Heart right ventricle (tissue), 16 donors: ENCODE data around the gene BNIP5. TPM values are rescaled to one million over a fixed set of nuclear protein-coding genes. Genes with fewer than 3 reads are reported as not detected.
A peak's percentile ranks its signal among the peaks of the same experiment; 100 is the strongest.

ENCODE experiments used
- ATAC-seq, 8 donors: fragments of 200-7000 bp; cut with Tn5 transposase; one replicate each; pipeline ENCODE4 v1.9.1; 2020; ENCODE audit warnings: mild to moderate bottlenecking in 8 of 8, moderate library complexity in 8 of 8, moderate number of reproducible peaks in 1 of 8
- DNase-seq, 2 donors: peaks; one replicate each; pipeline ENCODE4 v3.0.0-alpha.2; 2020
- H3K27ac ChIP-seq, 10 donors: fragments of 200-600 bp; sonication (generic) in 2 of 10; one replicate each; pipeline versions ENCODE4 v1.5.0 to v1.8.0; 2020 to 2022; ENCODE audit warnings: mild to moderate bottlenecking in 3 of 10
- H3K27me3 ChIP-seq, 7 donors: fragments of 200-600 bp; one replicate each; pipeline ENCODE4 v1.8.0; 2021 to 2022; ENCODE audit warnings: mild to moderate bottlenecking in 2 of 7
- H3K36me3 ChIP-seq, 9 donors: fragments of 200-600 bp; sonication (generic) in 1 of 9; one replicate each; pipeline versions ENCODE4 v1.5.0 to v1.8.0; 2020 to 2022; ENCODE audit warnings: mild to moderate bottlenecking in 2 of 9
- H3K4me1 ChIP-seq, 9 donors: fragments of 200-600 bp; sonication (generic) in 1 of 9; one replicate each; pipeline versions ENCODE4 v1.5.0 to v1.8.0; 2020 to 2022; ENCODE audit warnings: mild to moderate bottlenecking in 4 of 9
- H3K4me3 ChIP-seq, 10 donors: fragments of 200-600 bp; sonication (generic) in 2 of 10; one replicate each; pipeline versions ENCODE4 v1.5.0 to v1.8.0; 2020 to 2022; ENCODE audit warnings: mild to moderate bottlenecking in 7 of 10, moderate library complexity in 2 of 10
- H3K9me3 ChIP-seq, 11 donors: fragments of 200-600 bp in 10 of 11; sonication (generic) in 2 of 11; one replicate each; pipeline versions ENCODE4 v1.5.0 to v1.8.0; 2013 to 2022; ENCODE audit warnings: mild to moderate bottlenecking in 2 of 11, control low read depth in 1 of 11, moderate library complexity in 1 of 11
- CTCF ChIP-seq, 9 donors: fragments of 200-600 bp; sonication (generic) in 2 of 9; IDR thresholded peaks; one replicate each; pipeline versions ENCODE4 v1.5.0 to v1.8.0; 2021 to 2022; ENCODE audit warnings: antibody characterized with exemption in 9 of 9, mild to moderate bottlenecking in 5 of 9, moderate library complexity in 1 of 9
- WGBS, 2 donors: extraction: QIAGEN DNeasy Blood & Tissue Kit; methylation state at CpG; one replicate each; pipeline ENCODE4 v1.1.7; 2013; ENCODE audit warnings: inconsistent platforms in 1 of 2; 5-methylcytosine and 5-hydroxymethylcytosine counted together
- intact Hi-C, 10 donors: fragments of 100-400 bp; cut with DNase I; formaldehyde crosslinking; loops; one replicate each; pipeline versions ENCODE4 v1.11.1 to v1.14.2; 2022
- polyA plus RNA-seq, 2 donors: library from polyadenylated mRNA; stranded (reverse); fragments of 200-250 nt; gene quantifications; one replicate each; pipeline ENCODE4 v1.2.3, GENCODE V29; 2013
- total RNA-seq, 10 donors: library from RNA; stranded (reverse); fragmentation: NEBNext Ultra II Directional in 3 of 10; extraction: Animal tissue kit (Norgen Biotek cat#: 25700) in 3 of 10; gene quantifications; one replicate each; pipeline versions ENCODE4 v1.2.1 to v1.2.4, GENCODE V29; 2021 to 2023
- donor health status: Arrhythmogenic right ventricular cardiomyopathy.
- donor health status: ischemic (EF 13 %, LVEDD 7.1; RV severe dilation, severe dysfunction).
- donor health status: healthy with polysubstance abuse.
- donor health status: DM: no; HTN: yes; CAD: no.
- donor health status: DM: no; HTN: no; CAD: no.
- donor health status: ischemic (EF 25% LVEDD 6.9; RV normal size, moderate dysfunction).
- donor health status: ischemic (EF 25% LVEDD 5.7; RV mildly dilated, moderate dysfunction).
- donor health status: healthy.
- donor health status: DM: yes; HTN: yes; CAD: no.
- donor health status: Ischemic cardiomyopathy.
- donor health status: ischemic (EF 35%, LVEDD 5.7; RV mildly dilated, moderate dysfunction).
- donor health status: nonischemic (EF 11% LVEDD 7.7; RV severe dilation, severe dysfunction).
- donor health status: DM: yes; HTN: yes; CAD: no.
- donor health status: PGD.
- donor health status: ischemic (EF 29% LVEDD 5.4; RV normal size, mild dysfunction).
- donor health status: nonischemic (EF 23%, LVEDD 6.1; RV moderate dilation, normal function).

BNIP5 gene
- total and polyA plus RNA-seq, 12 donors, result not detected

GRCh38 chr6:36301781-36302180 lies 34.9 kb downstream of the BNIP5 start:
- ATAC-seq (peak in 4 of 8 donors; percentile 11 to 31 (median 16)), DNase-seq (no peak)
- 56 to 64% methylated on average over 7 of the region's 7 CpGs for WGBS, 2 donors

GRCh38 chr6:36301085-36301658 lies 35.5 kb downstream of the BNIP5 start:
- no peaks in the 10 kb centered on the region for H3K36me3 ChIP-seq
- peaks cover 0 to 33% (median 11%) of the 10 kb centered on the region in 7 donors for H3K27me3 ChIP-seq
- DNase-seq, result no peak
- no peaks in the 10 kb centered on the region for H3K9me3 ChIP-seq
- ATAC-seq, result no peak
- 80 to 81% methylated on average over 10 of the region's 10 CpGs for WGBS, 2 donors
- intact Hi-C loops, result loop anchor here in 1 of 10 donors (1.0 kb wide), 1 partner anchor 59 kb away; no protein-coding TSS in a partner anchor
- no peak for TF ChIP-seq CTCF (IDR thresholded peaks at IDR 0.05)
- no peak overlapping the region for H3K4me3 ChIP-seq
- H3K4me1 ChIP-seq, result peaks cover 0 to 5% (median 0%) of the 10 kb centered on the region in 9 donors
- no peak overlapping the region for H3K27ac ChIP-seq

More at GRCh38 chr6:36301781-36302180, 34.9 kb downstream of the BNIP5 start:
- no peak overlapping the region for H3K27ac ChIP-seq
- no peak for TF ChIP-seq CTCF (IDR thresholded peaks at IDR 0.05)
- no peaks in the 10 kb centered on the region for H3K36me3 ChIP-seq
- intact Hi-C loops, result loop anchor here in 9 of 10 donors (1.0 to 2.0 kb wide), 3 partner anchors 57 to 59 kb away; no protein-coding TSS in a partner anchor
- H3K4me1 ChIP-seq, result peaks cover 0 to 3% (median 0%) of the 10 kb centered on the region in 9 donors
- H3K27me3 ChIP-seq, result peaks cover 0 to 37% (median 11%) of the 10 kb centered on the region in 7 donors
- H3K9me3 ChIP-seq, result no peaks in the 10 kb centered on the region
- H3K4me3 ChIP-seq, result no peak overlapping the region

GRCh38 chr6:36298027-36298426 lies 38.7 kb downstream of the BNIP5 start:
- intact Hi-C loops, result loop anchor here in 1 of 10 donors (5.0 kb wide), 1 partner anchor 64 kb away; no protein-coding TSS in a partner anchor
- Histone ChIP-seq H3K9me3 (no peaks in the 10 kb centered on the region), H3K27me3 (peaks cover 0 to 38% (median 11%) of the 10 kb centered on the region in 7 donors), H3K27ac (no peak overlapping the region), H3K4me3 (no peak overlapping the region), H3K4me1 (peaks cover 0 to 5% (median 0%) of the 10 kb centered on the region in 9 donors), H3K36me3 (no peaks in the 10 kb centered on the region)
- DNase-seq (no peak), ATAC-seq (no peak)
- 87 to 91% methylated on average over 4 of the region's 4 CpGs for WGBS, 2 donors
- TF ChIP-seq CTCF (IDR thresholded peaks at IDR 0.05), result no peak

- no peak for TF ChIP-seq CTCF (IDR thresholded peaks at IDR 0.05)
- DNase-seq, result no peak
- ATAC-seq, result no peak
- H3K4me3 ChIP-seq, result no peak overlapping the region
- peaks cover 0 to 5% (median 0%) of the 10 kb centered on the region in 9 donors for H3K4me1 ChIP-seq
- 70 to 83% methylated on average over 7 of the region's 7 CpGs for WGBS, 2 donors
- peaks cover 0 to 38% (median 11%) of the 10 kb centered on the region in 7 donors for H3K27me3 ChIP-seq
- no peaks in the 10 kb centered on the region for H3K9me3 ChIP-seq
- H3K27ac ChIP-seq, result no peak overlapping the region
- no peaks in the 10 kb centered on the region for H3K36me3 ChIP-seq
- intact Hi-C loops, result loop anchor here in 1 of 10 donors (5.0 kb wide), 1 partner anchor 65 kb away; no protein-coding TSS in a partner anchor
Measured at GRCh38 chr6:36297511-36297910, 39.2 kb downstream of the BNIP5 start.
